Activated T-cell treated with anti-CD3 and anti-CD28 coated beads, Interleukin-2, amount 50 U/mL, for 4 hours (primary cell): ENCODE measurements around the gene CDH23. TPM values are rescaled to one million over a fixed set of nuclear protein-coding genes. Genes with fewer than 3 reads are reported as not detected.

Experiments used
- ATAC-seq, 2 donors: fragments of 200-7000 bp; cut with Tn5 transposase; one replicate each; pipeline ENCODE4 v1.10.0; 2021
- DNase-seq: peaks from one replicate; pipeline ENCODE4 v3.0.0-alpha.2; 2020
- H3K27me3 Mint-ChIP-seq: one replicate; pipeline ENCODE4 v1.8.0; 2021; ENCODE audit warnings: low read depth, mixed read lengths
- H3K36me3 Mint-ChIP-seq: one replicate; pipeline ENCODE4 v1.8.0; 2022; ENCODE audit warnings: mixed read lengths; ENCODE audit not compliant: insufficient read depth
- H3K4me1 Mint-ChIP-seq: one replicate; pipeline ENCODE4 v1.8.0; 2021; ENCODE audit warnings: low read depth, mixed read lengths
- H3K4me3 Mint-ChIP-seq: one replicate; pipeline ENCODE4 v1.8.0; 2021; ENCODE audit warnings: mild to moderate bottlenecking, moderate library complexity, mixed read lengths
- H3K9me3 Mint-ChIP-seq: one replicate; pipeline ENCODE4 v1.8.0; 2021; ENCODE audit warnings: mixed read lengths
- total RNA-seq, 3 donors: library from RNA; stranded (reverse); gene quantifications; one replicate each; pipeline ENCODE4 v1.2.1, GENCODE V29; 2021

CDH23 gene
- total RNA-seq, 3 donors from 2014 or later: 0.71 to 1.2 (median 1.1) TPM

DNA sequence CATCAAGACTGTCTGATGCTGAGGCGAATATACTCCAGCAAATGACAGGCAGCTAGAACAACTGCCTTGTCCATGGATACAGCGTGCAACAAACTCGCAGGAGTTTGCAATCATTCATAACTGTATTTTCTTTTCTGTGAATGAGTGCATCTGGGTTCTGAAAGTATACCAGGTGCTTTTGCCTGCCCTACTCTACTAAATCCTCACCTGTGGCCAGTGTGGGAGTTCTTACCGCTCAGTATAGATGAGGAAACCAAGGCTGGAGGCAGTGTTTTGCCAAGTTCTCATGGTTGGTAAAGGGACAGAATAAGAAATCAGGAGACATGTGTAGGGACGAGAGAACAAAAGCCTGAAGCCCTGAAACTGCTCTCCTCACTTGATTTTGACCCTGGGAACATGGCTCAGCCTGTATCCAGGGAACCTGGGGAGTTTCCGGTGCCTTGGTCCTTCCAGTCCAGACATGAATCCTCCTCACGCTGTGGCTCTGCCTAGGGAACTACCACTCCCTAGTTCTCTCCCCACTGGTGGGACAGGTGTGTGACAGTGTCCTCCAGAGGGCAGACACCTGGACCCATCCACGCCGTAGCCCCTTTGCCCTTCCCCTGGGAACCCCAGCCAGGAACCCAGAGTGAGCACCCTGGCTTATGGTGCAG, 142.0 kb downstream of the CDH23 start:
- no peak overlapping the region for H3K4me3 Mint-ChIP-seq
- ATAC-seq (no peak), DNase-seq (no peak)
- no peaks in the 10 kb centered on the region for H3K27me3 Mint-ChIP-seq
- no peaks in the 10 kb centered on the region for H3K36me3 Mint-ChIP-seq
- no peaks in the 10 kb centered on the region for H3K9me3 Mint-ChIP-seq
- peaks cover 2% of the 10 kb centered on the region for H3K4me1 Mint-ChIP-seq

DNA sequence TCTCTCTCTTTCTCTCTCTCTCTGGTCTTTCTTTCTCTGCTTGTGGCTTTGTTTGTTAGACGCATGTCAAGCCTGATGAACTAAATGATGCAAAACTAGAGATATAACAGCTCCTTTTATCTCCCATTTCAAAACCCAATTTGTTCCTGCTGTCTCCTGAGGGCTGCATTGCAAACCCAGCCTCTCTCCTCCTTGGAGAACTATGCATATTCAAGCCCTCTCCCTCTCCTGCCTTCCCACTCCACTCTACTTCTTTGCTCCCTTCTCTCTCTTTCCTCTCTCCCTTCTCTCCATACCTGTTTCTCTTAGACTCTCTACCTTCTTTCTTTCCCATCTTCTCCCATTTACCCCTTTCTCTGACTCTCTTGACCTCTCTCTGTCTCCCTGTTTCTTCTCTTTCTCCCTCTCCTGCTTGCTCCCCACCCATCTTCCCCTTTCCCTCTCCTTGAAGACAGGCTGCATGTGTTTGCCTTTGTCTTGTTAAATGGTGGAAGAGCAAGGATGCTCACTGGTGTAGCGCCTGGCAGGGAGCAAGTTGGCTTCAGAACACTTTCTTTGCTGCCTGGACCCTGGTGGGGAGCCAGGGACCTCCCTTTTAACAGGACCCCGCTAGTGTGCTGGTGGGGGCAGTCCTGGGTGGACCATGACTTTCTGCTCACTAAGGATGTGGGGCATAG, 142.9 kb downstream of the CDH23 start:
- no peaks in the 10 kb centered on the region for H3K36me3 Mint-ChIP-seq
- no peaks in the 10 kb centered on the region for H3K27me3 Mint-ChIP-seq
- peaks cover 2% of the 10 kb centered on the region for H3K4me1 Mint-ChIP-seq
- no peak overlapping the region for H3K4me3 Mint-ChIP-seq
- no peaks in the 10 kb centered on the region for H3K9me3 Mint-ChIP-seq
- no peak for ATAC-seq
- no peak for DNase-seq

DNA sequence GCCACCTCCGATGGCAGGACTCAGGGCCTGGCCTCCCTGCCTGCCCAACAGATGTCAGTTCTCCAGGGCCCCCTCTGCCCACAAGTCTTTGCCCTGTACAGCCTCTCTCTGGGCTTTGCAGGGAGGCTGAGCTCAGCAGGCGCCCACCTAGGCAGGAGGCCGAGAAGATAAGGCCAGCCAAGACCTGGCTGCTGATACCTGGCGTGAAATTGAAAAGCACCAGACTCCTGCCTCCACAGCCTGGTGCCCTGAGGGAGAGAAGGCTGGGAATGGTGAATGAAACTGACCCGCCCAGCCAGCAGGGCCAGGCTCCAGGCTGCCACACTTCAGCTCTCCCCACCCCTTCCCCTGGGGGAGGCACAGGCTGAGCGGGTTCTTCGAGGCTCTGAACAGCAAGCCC, 145.8 kb downstream of the CDH23 start:
- no peaks in the 10 kb centered on the region for H3K9me3 Mint-ChIP-seq
- DNase-seq (no peak), ATAC-seq (no peak)
- H3K4me1 Mint-ChIP-seq: no peaks in the 10 kb centered on the region
- H3K36me3 Mint-ChIP-seq: no peaks in the 10 kb centered on the region
- peaks cover 4% of the 10 kb centered on the region for H3K27me3 Mint-ChIP-seq
- no peak overlapping the region for H3K4me3 Mint-ChIP-seq

DNA sequence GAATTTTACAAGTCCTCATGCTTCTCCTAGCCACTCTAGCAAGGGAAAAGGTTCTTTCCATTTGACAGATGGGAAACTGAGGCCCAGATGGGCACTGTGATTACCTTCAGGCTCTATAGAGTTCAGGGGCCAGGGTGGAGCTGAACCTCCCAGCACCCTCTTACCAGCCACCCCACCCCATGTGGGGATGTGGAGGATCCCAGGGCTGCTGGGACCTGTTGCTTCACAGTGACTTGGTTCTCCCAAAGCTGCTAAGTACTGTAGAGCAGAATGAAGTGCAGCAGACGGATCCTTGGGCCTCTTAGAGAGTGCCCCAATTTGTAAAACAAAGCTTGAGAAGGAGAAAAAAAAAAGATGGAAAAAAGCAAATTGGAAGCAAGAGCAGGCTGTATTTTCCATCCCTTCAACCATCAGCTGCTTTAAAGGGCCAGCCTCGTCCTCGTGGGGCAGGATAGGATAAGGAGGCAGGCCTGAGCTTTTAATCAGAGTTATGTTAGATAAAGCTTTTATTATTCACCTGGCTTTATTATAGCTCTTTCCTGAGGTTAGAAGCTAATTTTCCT, 147.0 kb downstream of the CDH23 start:
- Mint-ChIP-seq H3K4me1 (no peaks in the 10 kb centered on the region), H3K36me3 (no peaks in the 10 kb centered on the region), H3K4me3 (no peak overlapping the region), H3K27me3 (peaks cover 4% of the 10 kb centered on the region), H3K9me3 (no peaks in the 10 kb centered on the region)
- ATAC-seq: no peak
- no peak for DNase-seq

DNA sequence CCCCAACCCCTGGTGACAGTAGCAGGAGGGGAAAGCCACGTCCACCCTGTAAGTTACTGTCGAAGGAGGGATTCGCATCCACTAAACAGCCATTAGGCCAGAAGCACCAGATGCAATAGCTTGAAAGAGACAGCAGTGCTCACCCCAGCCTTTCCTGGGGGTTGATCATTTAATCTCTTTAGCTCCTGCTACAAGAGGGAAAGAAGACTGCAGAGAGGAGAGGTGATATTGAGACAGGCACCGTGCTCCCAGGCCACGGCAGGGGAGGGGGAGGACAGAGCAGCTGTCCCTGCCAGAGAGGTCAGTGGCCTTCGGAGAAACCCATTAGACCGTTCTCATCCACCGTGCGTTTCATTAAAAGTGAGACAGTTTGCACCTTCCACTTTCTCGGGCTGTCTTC, 148.3 kb downstream of the CDH23 start:
- Mint-ChIP-seq H3K9me3 (no peaks in the 10 kb centered on the region), H3K4me1 (no peaks in the 10 kb centered on the region), H3K27me3 (peaks cover 4% of the 10 kb centered on the region), H3K4me3 (no peak overlapping the region), H3K36me3 (no peaks in the 10 kb centered on the region)
- DNase-seq (no peak), ATAC-seq (no peak)

DNA sequence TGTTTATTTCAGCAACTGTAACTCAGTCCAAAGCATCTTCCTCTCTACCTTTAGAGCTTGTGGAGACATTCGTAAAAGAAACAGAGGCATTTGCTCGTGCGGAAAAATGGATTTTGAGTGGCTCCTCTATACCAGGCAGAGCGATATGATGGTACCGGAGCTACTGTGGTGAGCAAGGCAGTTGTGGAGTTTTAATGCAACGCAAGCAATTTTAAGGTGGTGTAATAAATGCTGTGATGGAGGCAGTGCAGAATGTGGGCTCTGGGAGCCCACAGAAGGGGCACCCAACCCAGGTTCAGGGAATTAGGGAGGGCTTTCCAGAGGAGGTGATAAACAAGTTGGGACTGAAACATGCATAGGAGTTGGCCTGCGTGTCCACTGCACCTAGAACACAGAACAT, 149.5 kb downstream of the CDH23 start:
- no peak overlapping the region for H3K4me3 Mint-ChIP-seq
- peaks cover 4% of the 10 kb centered on the region for H3K27me3 Mint-ChIP-seq
- H3K4me1 Mint-ChIP-seq: no peaks in the 10 kb centered on the region
- H3K9me3 Mint-ChIP-seq: no peaks in the 10 kb centered on the region
- H3K36me3 Mint-ChIP-seq: no peaks in the 10 kb centered on the region
- DNase-seq (no peak), ATAC-seq (no peak)

DNA sequence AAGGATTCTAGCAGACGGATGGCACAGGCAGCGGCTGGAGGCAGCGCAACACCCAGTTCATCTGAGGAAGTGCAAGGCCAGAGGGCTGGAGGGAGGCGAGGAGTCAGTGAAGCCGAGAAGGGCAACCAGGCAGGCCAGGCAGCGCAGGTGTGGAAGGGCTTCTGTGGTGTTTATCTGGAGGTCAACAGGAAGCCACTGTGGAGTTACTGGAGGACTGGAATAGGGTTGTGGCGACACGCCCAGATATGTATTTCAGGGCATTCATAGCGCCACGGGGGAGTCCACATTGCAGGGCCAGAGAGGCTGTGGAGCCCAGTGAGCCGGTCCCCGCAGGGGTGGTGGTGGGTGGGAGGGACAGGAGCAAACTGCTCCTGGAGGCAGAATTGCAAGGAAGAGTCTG, 150.6 kb downstream of the CDH23 start:
- no peak overlapping the region for H3K4me3 Mint-ChIP-seq
- ATAC-seq (no peak), DNase-seq (no peak)
- H3K9me3 Mint-ChIP-seq: no peaks in the 10 kb centered on the region
- no peaks in the 10 kb centered on the region for H3K36me3 Mint-ChIP-seq
- peaks cover 4% of the 10 kb centered on the region for H3K27me3 Mint-ChIP-seq
- no peaks in the 10 kb centered on the region for H3K4me1 Mint-ChIP-seq

DNA sequence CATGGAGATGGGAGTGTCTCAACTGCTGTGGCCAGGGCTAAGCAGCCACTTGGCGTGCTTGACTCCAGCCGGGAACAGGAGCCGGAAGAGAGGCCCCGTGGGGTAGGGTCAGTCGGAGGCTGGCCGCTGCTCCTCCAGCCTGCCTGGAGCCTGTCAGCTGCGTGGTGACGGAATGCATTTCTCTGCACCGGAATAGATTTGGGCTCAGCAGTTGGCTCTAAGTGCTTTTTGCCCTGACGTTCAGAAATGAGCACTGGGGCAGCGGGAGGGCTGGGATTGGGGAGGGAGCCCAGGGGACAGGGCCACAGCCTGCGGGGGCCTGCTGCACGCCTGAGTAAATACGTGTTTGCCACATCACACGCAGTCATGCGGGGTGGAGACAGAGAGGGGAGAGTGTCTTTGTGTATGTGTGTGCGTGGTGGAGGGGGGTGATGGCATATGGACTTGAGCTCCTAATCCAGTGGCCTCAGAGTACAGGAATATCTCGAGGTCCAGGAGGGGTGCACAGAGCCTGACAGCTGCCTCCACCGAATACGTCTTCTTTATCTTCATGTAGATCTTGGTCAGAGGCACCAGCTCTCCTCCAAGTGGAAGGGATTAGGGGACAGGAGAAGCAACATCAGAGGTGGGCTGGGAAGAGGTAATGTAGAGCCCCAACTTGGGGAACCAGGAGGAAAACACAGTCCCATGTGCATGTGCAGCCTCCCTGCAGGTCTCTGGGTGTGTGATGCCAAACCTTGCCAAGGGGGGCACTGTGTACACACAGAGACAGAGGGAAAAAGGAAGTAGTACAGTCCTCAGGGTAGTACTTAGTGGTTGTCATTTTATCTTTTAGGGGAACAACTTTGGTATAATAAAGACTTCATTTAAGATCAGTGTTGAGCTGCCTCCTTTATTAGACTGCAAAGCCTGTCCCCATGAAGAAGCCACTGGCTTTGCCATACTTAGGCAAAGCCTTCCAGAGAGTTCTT, 151.4 kb downstream of the CDH23 start:
- Mint-ChIP-seq H3K4me1 (no peaks in the 10 kb centered on the region), H3K4me3 (no peak overlapping the region), H3K36me3 (no peaks in the 10 kb centered on the region), H3K27me3 (peaks cover 4% of the 10 kb centered on the region), H3K9me3 (no peaks in the 10 kb centered on the region)
- no peak for DNase-seq
- ATAC-seq: peak in 1 of 2 donors; percentile 62

DNA sequence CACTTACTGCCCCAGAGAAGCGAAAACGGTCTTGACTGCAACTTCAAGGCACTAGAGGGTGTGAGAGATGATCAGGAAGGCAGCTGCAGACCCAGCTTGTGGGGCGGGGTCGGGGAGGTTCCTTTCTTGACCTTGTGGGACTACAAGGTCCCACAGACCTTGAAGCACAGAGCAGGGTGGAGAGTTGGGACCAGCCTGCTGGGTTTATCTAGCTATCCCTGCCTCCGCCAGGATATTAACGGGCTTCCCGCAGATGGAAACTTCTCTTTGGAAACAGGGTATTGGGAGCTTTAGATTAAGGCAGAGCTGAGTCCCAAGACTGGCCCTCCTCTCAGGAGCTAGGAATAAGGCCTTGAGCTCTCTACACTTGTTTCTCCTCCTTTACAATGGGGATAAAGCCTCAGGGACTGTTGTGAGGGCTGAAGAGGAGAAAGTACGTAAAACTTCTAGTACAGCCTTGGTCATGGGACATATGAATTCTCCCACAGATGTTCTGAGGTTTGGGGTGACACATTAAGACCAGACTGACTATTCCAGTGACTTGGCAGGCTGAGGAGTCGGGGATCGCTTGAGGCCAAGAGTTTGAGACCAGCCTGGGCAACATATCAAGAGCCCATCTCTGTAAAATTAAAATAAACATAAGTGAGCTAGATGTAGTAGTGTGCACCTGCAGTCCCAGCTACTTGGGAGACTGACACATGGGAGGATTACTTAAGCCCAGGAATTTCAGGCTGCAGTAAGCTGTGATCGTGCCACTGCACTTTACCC, 153.2 kb downstream of the CDH23 start:
- Mint-ChIP-seq H3K36me3 (no peaks in the 10 kb centered on the region), H3K4me1 (no peaks in the 10 kb centered on the region), H3K27me3 (peaks cover 3% of the 10 kb centered on the region), H3K4me3 (no peak overlapping the region), H3K9me3 (no peaks in the 10 kb centered on the region)
- ATAC-seq: no peak
- no peak for DNase-seq

DNA sequence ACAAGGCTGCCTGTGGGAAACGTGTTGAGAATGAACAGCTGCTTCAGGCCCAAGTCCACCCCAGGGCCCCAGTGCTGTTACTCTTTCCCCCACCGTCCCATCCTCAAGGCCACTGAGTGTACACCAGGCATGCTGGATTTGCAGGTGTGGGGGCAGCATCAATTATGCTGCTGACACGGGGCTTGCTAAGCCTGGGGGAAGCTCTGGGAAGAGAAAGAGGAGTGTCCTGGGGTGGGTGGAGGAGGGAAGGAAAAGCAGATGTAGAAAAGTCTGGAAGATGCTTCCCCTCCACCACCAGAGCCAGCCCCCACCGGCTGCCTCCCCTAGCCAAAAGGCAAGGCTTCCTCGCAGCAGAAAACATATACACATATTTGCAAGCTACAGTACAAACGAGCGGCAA, 153.9 kb downstream of the CDH23 start:
- no peaks in the 10 kb centered on the region for H3K36me3 Mint-ChIP-seq
- no peaks in the 10 kb centered on the region for H3K4me1 Mint-ChIP-seq
- no peak for DNase-seq
- no peak for ATAC-seq
- H3K27me3 Mint-ChIP-seq: peaks cover 2% of the 10 kb centered on the region
- H3K4me3 Mint-ChIP-seq: no peak overlapping the region
- no peaks in the 10 kb centered on the region for H3K9me3 Mint-ChIP-seq

DNA sequence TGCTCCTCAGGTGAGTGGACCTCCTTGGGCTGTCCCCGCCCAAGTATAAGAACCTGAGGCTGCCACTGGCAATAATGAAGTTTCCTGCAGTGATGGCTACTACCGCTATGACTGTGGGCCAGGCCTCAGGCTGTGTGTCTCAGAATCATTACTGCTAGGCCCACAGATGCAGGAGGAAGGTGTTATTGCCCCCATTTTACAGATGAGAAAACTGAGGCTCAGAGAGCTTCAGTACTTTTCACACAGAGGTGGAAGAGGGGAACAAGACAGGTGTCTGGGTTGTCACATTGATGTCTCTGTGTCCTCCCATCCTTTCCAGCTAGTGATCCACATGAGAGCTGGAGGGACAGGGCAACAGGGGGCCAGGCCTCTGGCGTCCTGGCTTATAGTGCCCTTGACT, 155.2 kb downstream of the CDH23 start:
- Mint-ChIP-seq H3K9me3 (peaks cover 3% of the 10 kb centered on the region), H3K27me3 (peaks cover 2% of the 10 kb centered on the region), H3K36me3 (no peaks in the 10 kb centered on the region), H3K4me1 (no peaks in the 10 kb centered on the region), H3K4me3 (no peak overlapping the region)
- ATAC-seq (no peak), DNase-seq (no peak)

DNA sequence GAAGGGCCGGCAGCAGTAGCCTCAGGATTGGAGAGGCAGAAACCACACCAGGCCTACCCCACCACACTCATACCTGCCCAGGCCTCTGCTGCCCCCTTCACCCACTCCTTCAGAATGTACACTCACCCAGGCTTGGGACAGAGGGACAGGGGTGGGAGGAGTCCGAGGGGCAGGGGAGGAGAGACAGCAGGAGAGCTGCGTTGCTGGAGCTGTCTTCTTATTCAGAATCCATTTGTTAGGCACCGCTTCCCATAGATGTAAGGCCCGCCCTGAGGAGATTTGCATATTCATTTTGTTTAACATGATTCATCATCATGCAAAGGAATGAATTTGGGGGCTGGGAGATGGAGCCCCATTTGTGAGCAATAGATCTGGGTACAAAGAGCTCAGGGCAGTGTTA, 156.7 kb downstream of the CDH23 start:
- Mint-ChIP-seq H3K9me3 (peaks cover 3% of the 10 kb centered on the region), H3K27me3 (peaks cover 2% of the 10 kb centered on the region)

DNA sequence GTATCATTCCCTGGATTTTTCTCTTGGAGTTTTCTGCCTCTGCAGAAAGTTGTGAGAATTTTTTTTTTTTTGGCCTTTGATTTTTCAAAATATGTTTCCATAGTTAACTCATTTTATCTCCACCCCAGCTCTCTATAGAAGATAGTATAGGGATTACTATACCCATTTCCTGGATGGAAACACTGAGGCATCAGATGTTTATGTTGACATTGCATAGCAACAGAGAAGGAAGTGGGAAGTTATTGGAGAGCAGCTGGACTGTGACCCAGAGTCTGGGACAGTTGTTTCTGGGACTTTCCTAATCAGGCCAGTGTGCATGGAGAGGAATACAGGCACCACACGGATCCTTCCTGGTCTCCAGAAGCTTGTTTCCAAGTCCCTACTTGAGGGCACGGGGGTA, 158.0 kb downstream of the CDH23 start:
- Mint-ChIP-seq H3K4me1 (no peaks in the 10 kb centered on the region), H3K27me3 (peaks cover 7% of the 10 kb centered on the region), H3K9me3 (peaks cover 3% of the 10 kb centered on the region), H3K4me3 (no peak overlapping the region), H3K36me3 (no peaks in the 10 kb centered on the region)
- ATAC-seq: no peak
- no peak for DNase-seq

More for the DNA sequence above, 156.7 kb downstream of the CDH23 start:
- DNase-seq (no peak), ATAC-seq (no peak)
- H3K4me3 Mint-ChIP-seq: no peak overlapping the region
- H3K4me1 Mint-ChIP-seq: no peaks in the 10 kb centered on the region
- no peaks in the 10 kb centered on the region for H3K36me3 Mint-ChIP-seq
